Right atrium auricular region (tissue), 2 donors: ENCODE results near the gene PPP1R2C. TPM values are rescaled to one million over a fixed set of nuclear protein-coding genes. Genes with fewer than 3 reads are reported as not detected.

Source experiments
- DNase-seq: peaks from one replicate; pipeline ENCODE4 v3.0.0-alpha.2; 2019; ENCODE audit warnings: low spot score
- H3K27ac ChIP-seq, 2 donors: fragments of 200-600 bp; sonication (generic); 1 replicate in 1 of 2; 2 replicates in 1 of 2; pipeline ENCODE4 v1.5.1; 2016 to 2019
- H3K27me3 ChIP-seq, 2 donors: fragments of 200-600 bp; sonication (generic); one replicate each; pipeline versions ENCODE4 v1.5.1 to v1.6.0; 2017 to 2019
- H3K36me3 ChIP-seq: fragments of 200-600 bp; sonication (generic); one replicate; pipeline ENCODE4 v1.5.1; 2016
- H3K4me1 ChIP-seq, 2 donors: fragments of 200-600 bp; sonication (generic); one replicate each; pipeline versions ENCODE4 v1.5.1 to v1.6.0; 2017 to 2019
- H3K4me3 ChIP-seq, 2 donors: fragments of 200-600 bp; sonication (generic); 1 replicate in 1 of 2; 2 replicates in 1 of 2; pipeline ENCODE4 v1.5.1; 2017 to 2019; ENCODE audit warnings: mild to moderate bottlenecking in 1 of 2, moderate library complexity in 1 of 2
- H3K9me3 ChIP-seq, 2 donors: fragments of 200-600 bp; sonication (generic); one replicate each; pipeline ENCODE4 v1.5.1; 2019
- total RNA-seq, 2 donors: library from RNA; depleted of rRNA; stranded (reverse); fragments of >200 nt; gene quantifications; one replicate each; pipeline ENCODE4 v1.1.0, GENCODE V29; 2016
- TF ChIP-seq, protein P1 (sequence below), 2 donors: fragments of 200-600 bp; sonication (generic); IDR thresholded peaks; one replicate each; pipeline ENCODE4 v1.5.1; 2019; ENCODE audit warnings: antibody characterized with exemption in 2 of 2

PPP1R2C gene
- total RNA-seq, result not detected

DNA sequence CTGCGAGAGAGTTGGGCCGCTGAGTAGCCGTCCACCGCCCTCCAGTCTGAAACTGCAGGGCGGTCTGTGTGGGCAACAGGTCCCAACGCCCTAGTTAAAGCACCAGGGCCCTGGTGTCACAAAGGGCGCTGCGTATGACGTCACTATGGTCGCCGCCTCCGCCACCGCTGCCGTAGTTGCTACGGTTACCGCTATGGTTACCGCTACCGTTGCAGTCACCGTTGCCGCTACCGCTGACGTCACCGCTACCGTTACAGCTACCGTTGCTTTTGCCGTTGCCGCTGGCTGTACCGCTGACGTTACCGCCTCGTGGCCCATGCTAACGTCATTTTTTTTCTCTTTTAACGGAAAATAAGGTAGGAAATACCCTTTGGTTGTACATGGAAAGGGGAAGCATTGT lies at the start of gene PPP1R2C:
TSS of gene PPP1R2C (minus strand) at position 68 of the 400 bp plus-strand sequence. CDS start 84 bp downstream, outside the sequence.
- DNase-seq, result no peak
- Histone ChIP-seq H3K4me1 (no peaks in the 10 kb centered on the region), H3K27me3 (no peaks in the 10 kb centered on the region), H3K27ac (no peak within 1 kb of the TSS), H3K36me3 (no peaks in the 10 kb centered on the region), H3K4me3 (no peak within 1 kb of the TSS), H3K9me3 (peaks cover 0 to 8% of the 10 kb centered on the region in 2 donors)
- TF ChIP-seq, protein P1, sequence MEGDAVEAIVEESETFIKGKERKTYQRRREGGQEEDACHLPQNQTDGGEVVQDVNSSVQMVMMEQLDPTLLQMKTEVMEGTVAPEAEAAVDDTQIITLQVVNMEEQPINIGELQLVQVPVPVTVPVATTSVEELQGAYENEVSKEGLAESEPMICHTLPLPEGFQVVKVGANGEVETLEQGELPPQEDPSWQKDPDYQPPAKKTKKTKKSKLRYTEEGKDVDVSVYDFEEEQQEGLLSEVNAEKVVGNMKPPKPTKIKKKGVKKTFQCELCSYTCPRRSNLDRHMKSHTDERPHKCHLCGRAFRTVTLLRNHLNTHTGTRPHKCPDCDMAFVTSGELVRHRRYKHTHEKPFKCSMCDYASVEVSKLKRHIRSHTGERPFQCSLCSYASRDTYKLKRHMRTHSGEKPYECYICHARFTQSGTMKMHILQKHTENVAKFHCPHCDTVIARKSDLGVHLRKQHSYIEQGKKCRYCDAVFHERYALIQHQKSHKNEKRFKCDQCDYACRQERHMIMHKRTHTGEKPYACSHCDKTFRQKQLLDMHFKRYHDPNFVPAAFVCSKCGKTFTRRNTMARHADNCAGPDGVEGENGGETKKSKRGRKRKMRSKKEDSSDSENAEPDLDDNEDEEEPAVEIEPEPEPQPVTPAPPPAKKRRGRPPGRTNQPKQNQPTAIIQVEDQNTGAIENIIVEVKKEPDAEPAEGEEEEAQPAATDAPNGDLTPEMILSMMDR (IDR thresholded peaks at IDR 0.05), result no peak

DNA sequence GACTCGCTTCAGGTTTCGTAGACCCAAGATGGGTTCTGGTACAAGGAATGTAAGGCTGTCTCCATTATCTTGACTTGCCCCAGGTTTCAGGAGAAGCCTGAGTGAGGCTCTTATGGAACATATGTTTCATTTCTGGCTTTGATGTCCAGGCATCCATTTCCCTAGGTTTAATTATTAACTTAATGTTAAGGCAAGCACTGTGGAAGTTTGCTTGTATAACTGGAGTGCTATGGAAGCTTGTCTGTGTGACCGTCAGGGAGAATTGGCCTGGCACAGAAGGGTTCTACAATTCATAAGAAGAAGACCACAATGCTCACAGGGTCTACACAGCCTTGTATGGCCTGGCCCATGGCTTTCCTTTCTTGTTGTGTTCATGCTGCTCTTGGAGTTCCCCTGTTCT lies 47.2 kb upstream of the PPP1R2C start:
- Histone ChIP-seq H3K4me1 (no peaks in the 10 kb centered on the region), H3K9me3 (peaks cover 0 to 13% of the 10 kb centered on the region in 2 donors), H3K4me3 (no peak overlapping the region), H3K27ac (no peak overlapping the region), H3K36me3 (no peaks in the 10 kb centered on the region), H3K27me3 (no peaks in the 10 kb centered on the region)
- no peak for DNase-seq
- TF ChIP-seq, protein P1 (IDR thresholded peaks at IDR 0.05), result no peak

DNA sequence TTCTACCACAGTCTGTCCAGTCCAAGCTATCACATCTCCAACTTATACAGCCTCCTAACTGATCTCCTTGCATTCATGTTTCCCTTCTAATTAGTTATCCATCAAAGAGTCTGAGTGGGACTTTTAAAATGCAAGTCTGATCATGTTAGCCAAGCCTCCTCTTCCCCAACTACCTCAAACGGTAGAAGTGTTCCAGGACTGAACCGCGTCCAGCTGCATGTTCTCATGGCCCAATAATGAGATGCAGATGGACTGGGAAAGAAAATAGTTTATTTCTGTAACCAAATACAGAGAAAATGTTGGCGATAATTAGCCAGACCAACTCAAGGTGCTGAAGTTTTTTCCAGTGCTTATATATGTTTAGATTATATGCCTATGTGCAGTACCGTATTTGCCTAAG lies 46.6 kb upstream of the PPP1R2C start:
- Histone ChIP-seq H3K4me3 (no peak overlapping the region), H3K27me3 (no peaks in the 10 kb centered on the region), H3K36me3 (no peaks in the 10 kb centered on the region), H3K9me3 (peaks cover 0 to 13% of the 10 kb centered on the region in 2 donors), H3K4me1 (no peaks in the 10 kb centered on the region), H3K27ac (no peak overlapping the region)
- TF ChIP-seq, protein P1 (IDR thresholded peaks at IDR 0.05), result no peak
- no peak for DNase-seq

DNA sequence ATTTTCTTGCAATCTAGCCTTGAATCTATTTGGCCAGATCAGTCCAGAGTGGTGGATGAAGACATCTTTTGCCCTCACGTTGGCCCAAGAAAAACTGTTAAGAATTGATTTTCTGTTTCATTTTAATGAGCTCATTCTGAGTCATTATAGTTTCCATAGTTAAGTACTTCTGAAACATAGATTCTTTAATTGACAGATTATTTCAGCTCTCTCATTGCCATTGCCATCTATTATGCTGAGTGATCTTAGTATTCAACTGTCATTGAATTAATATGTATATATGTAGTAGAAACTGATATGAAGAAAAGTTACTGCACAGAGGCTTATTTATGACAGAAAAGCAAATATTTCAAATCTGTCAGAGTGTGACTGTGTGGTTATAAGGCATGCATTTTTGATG lies 45.5 kb upstream of the PPP1R2C start:
- H3K27ac ChIP-seq, result no peak overlapping the region
- H3K9me3 ChIP-seq, result peaks cover 7 to 11% of the 10 kb centered on the region in 2 donors
- no peaks in the 10 kb centered on the region for H3K36me3 ChIP-seq
- H3K4me3 ChIP-seq, result no peak overlapping the region
- H3K4me1 ChIP-seq, result no peaks in the 10 kb centered on the region
- no peaks in the 10 kb centered on the region for H3K27me3 ChIP-seq
- TF ChIP-seq, protein P1 (IDR thresholded peaks at IDR 0.05), result no peak
- no peak for DNase-seq

DNA sequence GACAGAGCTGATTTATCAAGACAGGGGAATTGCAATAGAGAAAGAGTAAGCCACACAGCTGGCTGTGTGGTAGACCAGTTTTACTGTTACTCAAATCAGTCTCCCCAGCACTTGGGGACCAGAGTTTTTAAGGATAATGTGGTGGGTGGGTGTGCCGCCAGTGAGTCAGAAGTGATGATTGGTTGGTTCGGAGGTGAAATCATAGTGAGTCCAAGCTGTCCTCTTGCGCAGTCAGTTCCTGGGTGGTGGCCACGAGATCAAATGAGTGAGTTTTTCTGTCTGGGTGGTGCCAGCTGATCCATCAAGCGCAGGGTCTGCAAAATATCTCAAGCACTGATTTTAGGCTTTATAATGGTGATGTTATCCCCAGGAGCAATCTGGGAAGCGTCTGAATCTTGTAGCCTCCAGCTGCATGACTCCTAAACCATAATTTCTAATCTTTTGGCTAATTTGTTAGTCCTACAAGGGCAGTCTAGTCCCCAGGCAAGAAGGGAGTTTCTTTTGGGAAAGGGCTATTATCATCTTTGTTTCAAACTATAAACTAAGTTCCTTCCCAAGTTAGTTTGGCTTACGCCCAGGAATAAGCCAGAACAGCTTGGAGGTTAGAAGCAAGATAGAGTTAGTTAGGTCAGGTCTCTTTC lies 44.0 kb upstream of the PPP1R2C start:
- peak; percentile 60 for DNase-seq
- TF ChIP-seq, protein P1 (IDR thresholded peaks at IDR 0.05), result no peak
- H3K4me3 ChIP-seq, result no peak overlapping the region
- H3K4me1 ChIP-seq, result no peaks in the 10 kb centered on the region
- H3K36me3 ChIP-seq, result no peaks in the 10 kb centered on the region
- H3K27ac ChIP-seq, result peak overlapping the region in 1 of 2 donors; percentile 8
- H3K27me3 ChIP-seq, result no peaks in the 10 kb centered on the region
- H3K9me3 ChIP-seq, result peaks cover 7 to 16% of the 10 kb centered on the region in 2 donors
